Middle frontal gyrus (tissue), 1 donor: ENCODE data around the gene EPN1.
A peak's percentile ranks its signal among the peaks of the same experiment; 100 is the strongest.

Experiments
- DNase-seq: peaks from one replicate; pipeline ENCODE4 v3.0.0-alpha.2; 2015; ENCODE audit warnings: low spot score; ENCODE audit errors: extremely low spot score

EPN1 gene

GRCh38 chr19:55692681-55693081, 17.7 kb downstream of the EPN1 start:
- DNase-seq, result no peak

- DNase-seq, result peak; percentile 11
These were observed 18.4 kb downstream of the EPN1 start for GRCh38 chr19:55693336-55693974.

- DNase-seq, result no peak
These were observed 19.2 kb downstream of the EPN1 start for GRCh38 chr19:55694241-55694655.

- DNase-seq, result no peak
These were observed 19.8 kb downstream of the EPN1 start for GRCh38 chr19:55694656-55695491.

GRCh38 chr19:55695511-55696290, 20.7 kb downstream of the EPN1 start:
- DNase-seq, result no peak

- DNase-seq, result no peak
These were observed 21.5 kb downstream of the EPN1 start for GRCh38 chr19:55696301-55697068.

- no peak for DNase-seq
These were observed 22.0 kb downstream of the EPN1 start for GRCh38 chr19:55697069-55697440.

GRCh38 chr19:55697698-55698097, 22.7 kb downstream of the EPN1 start:
- no peak for DNase-seq

GRCh38 chr19:55698256-55698655, 23.2 kb downstream of the EPN1 start:
- no peak for DNase-seq

- no peak for DNase-seq
These were observed 24.2 kb downstream of the EPN1 start for GRCh38 chr19:55699221-55699620.

- DNase-seq, result no peak
These were observed 25.8 kb downstream of the EPN1 start for GRCh38 chr19:55700813-55701212.

GRCh38 chr19:55702131-55702627, 27.2 kb downstream of the EPN1 start:
- DNase-seq, result no peak

GRCh38 chr19:55703790-55704215, 28.8 kb downstream of the EPN1 start:
- no peak for DNase-seq

GRCh38 chr19:55704494-55705245, 29.6 kb downstream of the EPN1 start:
- DNase-seq, result no peak

- no peak for DNase-seq
These were observed 30.9 kb downstream of the EPN1 start for GRCh38 chr19:55705972-55706371.

GRCh38 chr19:55711719-55712118, 36.7 kb downstream of the EPN1 start:
- DNase-seq, result no peak

- DNase-seq, result no peak
These were observed 38.0 kb downstream of the EPN1 start for GRCh38 chr19:55712804-55713631.

- DNase-seq, result no peak
These were observed 41.5 kb downstream of the EPN1 start for GRCh38 chr19:55716531-55716930.

GRCh38 chr19:55717251-55717650, 42.2 kb downstream of the EPN1 start:
- DNase-seq, result no peak
